ENCODE results near the gene SAA2. TPM values are rescaled to one million over a fixed set of nuclear protein-coding genes. Genes with fewer than 3 reads are reported as not detected.

SAA2 gene
- total RNA-seq, 1 experiment from 2014 or later, result not detected

GRCh38 chr11:18222814-18223421 is 25.6 kb downstream of the SAA2 start:
- no peak overlapping the region for H3K23ac ChIP-seq (ENCODE audit: insufficient read length, low read depth, low read length)
- H4K5ac ChIP-seq (ENCODE audit: insufficient read length, low read depth, low read length), result no peak overlapping the region
- no peak overlapping the region for H3K4me2 ChIP-seq (ENCODE audit: insufficient read depth, insufficient read length, low read length)
- Mint-ChIP-seq H3K27me3 (ENCODE audit: low read depth) (peaks cover 11% of the 10 kb centered on the region), H3K27ac (no peak overlapping the region), H3K4me1 (no peaks in the 10 kb centered on the region), H3K4me3 (no peak overlapping the region), H3K9me3 (peaks cover 0 to 5% of the 10 kb centered on the region in 2 experiments; a peak in 1 of 5 replicates), H3K36me3 (ENCODE audit: insufficient read depth in 1 of 3, low read depth in 3 of 3) (no peaks in the 10 kb centered on the region)
- no peak overlapping the region for H2BK5ac ChIP-seq (ENCODE audit: insufficient read length, low read length)
- H3K27ac ChIP-seq (ENCODE audit: insufficient read length, low read depth, low read length), result no peak overlapping the region
- H2AFZ ChIP-seq (ENCODE audit: low read length), result no peak overlapping the region
- H4K8ac ChIP-seq (replicated peaks; ENCODE audit: insufficient read length, low read depth, low read length), result no peak overlapping the region
- no peaks in the 10 kb centered on the region for H3K79me1 ChIP-seq (ENCODE audit: insufficient read depth, low read depth, low read length, poor library complexity, severe bottlenecking)
- TF ChIP-seq CTCF (conservative IDR thresholded peaks at IDR 0.05), result no peak
- H3K9ac ChIP-seq (ENCODE audit: extremely low read depth, insufficient read length, low read length), result no peak overlapping the region
- no peak overlapping the region for H3K56ac ChIP-seq (ENCODE audit: insufficient read length, low read depth, low read length)
- no peaks in the 10 kb centered on the region for H3K4me1 ChIP-seq (ENCODE audit: insufficient read depth, low read length)
- no peak overlapping the region for H2BK15ac ChIP-seq (ENCODE audit: low read depth, low read length)
- H3K9me3 ChIP-seq (ENCODE audit: control insufficient read depth, low read depth, low read length), result no peaks in the 10 kb centered on the region
- no peak overlapping the region for H4K91ac ChIP-seq (ENCODE audit: insufficient read length, low read depth, low read length)
- H3K23me2 ChIP-seq (ENCODE audit: insufficient read length, low read depth, low read length, poor library complexity, severe bottlenecking), result no peaks in the 10 kb centered on the region
- no peak overlapping the region for H2BK12ac ChIP-seq (ENCODE audit: insufficient read length, low read depth, low read length)
- no CpG with 5 or more reads among the region's 3 CpGs for WGBS (ENCODE audit: extremely low coverage, insufficient read length, low lambda C conversion rate)
- no peak overlapping the region for H3K14ac ChIP-seq (ENCODE audit: insufficient read depth, low read length)
- H3K79me2 ChIP-seq (ENCODE audit: insufficient read depth, low read length), result no peaks in the 10 kb centered on the region
- H3K27me3 ChIP-seq (ENCODE audit: insufficient read depth, low read length), result no peaks in the 10 kb centered on the region
- H4K20me1 ChIP-seq (ENCODE audit: control insufficient read depth, insufficient read depth, insufficient read length), result no peaks in the 10 kb centered on the region
- H3K4ac ChIP-seq (ENCODE audit: low read depth, low read length), result no peak overlapping the region
- DNase-seq, result no peak
- no peak overlapping the region for H2AK5ac ChIP-seq (ENCODE audit: insufficient read length, low read length)
- no peak overlapping the region for H2BK120ac ChIP-seq (ENCODE audit: low read depth, low read length, poor library complexity, severe bottlenecking)
- H3K18ac ChIP-seq (ENCODE audit: insufficient read length, low read depth, low read length), result no peak overlapping the region
- no peak overlapping the region for H3T11ph ChIP-seq (ENCODE audit: low read length)
- no peak overlapping the region for H2BK20ac ChIP-seq (ENCODE audit: low read depth, low read length, poor library complexity, severe bottlenecking)

Measured in H9 (cell line).